Ovary (tissue), 9 donors: ENCODE results near the gene PITPNC1. TPM values are rescaled to one million over a fixed set of nuclear protein-coding genes. Genes with fewer than 3 reads are reported as not detected.
"Not testable (repeated sequence)": the region's sequence is repeated elsewhere in the genome, so short reads cannot be mapped to it uniquely, and the experiment has no call there.

ENCODE experiments used
- DNase-seq, 5 donors: peaks; one replicate each; pipeline ENCODE4 v3.0.0-alpha.2; 2019 to 2020
- H3K27ac ChIP-seq, 2 donors: fragments of 200-600 bp; one replicate each; pipeline versions ENCODE4 v1.5.1 to v1.8.0; 2019 to 2022
- H3K27me3 ChIP-seq: fragments of 200-600 bp; one replicate; pipeline ENCODE4 v1.8.0; 2022
- H3K36me3 ChIP-seq: fragments of 200-600 bp; sonication (generic); one replicate; pipeline ENCODE4 v1.5.1; 2019
- H3K4me1 ChIP-seq: one replicate; pipeline ENCODE4 v1.8.1; 2013; ENCODE audit warnings: mild to moderate bottlenecking, moderate library complexity; ENCODE audit not compliant: insufficient read depth
- H3K4me3 ChIP-seq: fragments of 200-600 bp; sonication (generic); one replicate; pipeline ENCODE4 v1.5.1; 2017
- H3K9me3 ChIP-seq, 2 donors: fragments of 200-600 bp in 1 of 2; sonication (generic) in 1 of 2; one replicate each; pipeline versions ENCODE4 v1.5.1 to v1.8.1; 2013 to 2019; ENCODE audit warnings: mild to moderate bottlenecking in 1 of 2, moderate library complexity in 1 of 2
- EP300 ChIP-seq: sonication (generic); formaldehyde crosslinking; IDR thresholded peaks from one replicate; pipeline ENCODE4 v1.6.1; 2017; ENCODE audit warnings: antibody characterized with exemption
- POLR2A ChIP-seq: fragments of 450-650 bp; IDR thresholded peaks from one replicate; pipeline ENCODE4 v1.6.1; 2017; ENCODE audit warnings: antibody characterized with exemption, mild to moderate bottlenecking, moderate library complexity
- WGBS, 3 donors: extraction: QIAGEN DNeasy Blood & Tissue Kit in 1 of 3; methylation state at CpG; one replicate each; pipeline versions ENCODE4 v1.1.5 to v1.1.7; 2013 to 2017; 5-methylcytosine and 5-hydroxymethylcytosine counted together
- intact Hi-C, 4 donors: fragments of 100-400 bp; cut with DNase I; formaldehyde crosslinking; loops; one replicate each; pipeline versions ENCODE4 v1.11.0 to v1.15.1; 2022 to 2023
- polyA plus RNA-seq, 2 donors: library from polyadenylated mRNA; stranded (reverse); fragments of 200-250 nt in 1 of 2; fragments of 350-450 nt in 1 of 2; fragmentation: Illumina TruSeq in 1 of 2; extraction: RNeasy Lipid Tissue Mini Kit (QIAGEN cat#74804) in 1 of 2; gene quantifications; one replicate each; pipeline ENCODE4 v1.2.3, GENCODE V29; 2013 to 2014
- total RNA-seq, 7 donors: library from RNA; depleted of rRNA in 2 of 7; stranded (reverse); fragments of >200 nt in 2 of 7; fragmentation: NEBNext Ultra II Directional in 3 of 7; extraction: Animal tissue kit (Norgen Biotek cat#: 25700) in 3 of 7; gene quantifications; one replicate each; pipeline versions ENCODE4 v1.1.0 to v1.2.4, GENCODE V29; 2016 to 2023
- TF ChIP-seq, protein P1 (sequence below), 3 donors: fragments of 450-650 bp in 2 of 3; fragments of 200-600 bp in 1 of 3; IDR thresholded peaks; one replicate each; pipeline versions ENCODE4 v1.5.1 to v1.8.0; 2016 to 2022; ENCODE audit warnings: antibody characterized with exemption in 3 of 3, mild to moderate bottlenecking in 1 of 3
- donor health status: DM: no; HTN: no; CAD: no; lungs with moderate emphysema.
- donor health status: DM: no; HTN: no; CAD: no.
- donor health status: Bipolar disorder and iron deficiency.
- donor health status: DM: yes; HTN: yes; CAD: no.
- donor health status: DM: no; HTN: no; CAD: no.
- donor health status: DM: yes; HTN: yes; CAD: no.

The PITPNC1 gene
- total and polyA plus RNA-seq, 9 donors = 14.9 to 40.9 (median 23.8) TPM

DNA sequence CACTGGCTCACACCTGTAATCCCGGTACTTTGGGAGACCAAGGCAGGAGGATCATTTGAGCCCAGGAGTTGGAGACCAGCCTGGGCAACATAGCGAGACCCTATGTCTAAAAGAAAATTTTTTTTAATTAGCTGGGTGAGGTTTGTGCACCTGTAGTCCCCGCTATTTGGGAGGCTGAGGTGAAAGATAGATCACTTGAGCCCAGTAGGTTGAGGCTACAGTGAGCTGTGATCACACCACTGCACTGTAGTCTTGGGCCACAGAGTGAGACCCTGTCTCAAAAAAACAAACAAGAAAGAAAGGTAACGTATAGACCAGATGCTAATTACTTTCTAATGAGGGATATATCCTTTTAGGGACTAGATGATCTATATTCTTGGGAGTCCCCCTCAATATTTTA is 348.7 kb downstream of the PITPNC1 start:
- H3K27ac ChIP-seq = no peak overlapping the region
- intact Hi-C loops = loop anchor here in 2 of 4 donors (10.0 kb wide), 1 partner anchor 99 kb away; the partner anchor contains the start of gene BPTF (in 2 of the 2)
- H3K27me3 ChIP-seq = no peaks in the 10 kb centered on the region
- DNase-seq = no peak
- H3K36me3 ChIP-seq = no peaks in the 10 kb centered on the region
- no peaks in the 10 kb centered on the region for H3K4me1 ChIP-seq
- WGBS, 3 donors = 92 to 95% (median 94%) methylated on average over 4 of the region's 4 CpGs
- no peaks in the 10 kb centered on the region for H3K9me3 ChIP-seq
- TF ChIP-seq EP300 = no peak
- TF ChIP-seq, protein P1, sequence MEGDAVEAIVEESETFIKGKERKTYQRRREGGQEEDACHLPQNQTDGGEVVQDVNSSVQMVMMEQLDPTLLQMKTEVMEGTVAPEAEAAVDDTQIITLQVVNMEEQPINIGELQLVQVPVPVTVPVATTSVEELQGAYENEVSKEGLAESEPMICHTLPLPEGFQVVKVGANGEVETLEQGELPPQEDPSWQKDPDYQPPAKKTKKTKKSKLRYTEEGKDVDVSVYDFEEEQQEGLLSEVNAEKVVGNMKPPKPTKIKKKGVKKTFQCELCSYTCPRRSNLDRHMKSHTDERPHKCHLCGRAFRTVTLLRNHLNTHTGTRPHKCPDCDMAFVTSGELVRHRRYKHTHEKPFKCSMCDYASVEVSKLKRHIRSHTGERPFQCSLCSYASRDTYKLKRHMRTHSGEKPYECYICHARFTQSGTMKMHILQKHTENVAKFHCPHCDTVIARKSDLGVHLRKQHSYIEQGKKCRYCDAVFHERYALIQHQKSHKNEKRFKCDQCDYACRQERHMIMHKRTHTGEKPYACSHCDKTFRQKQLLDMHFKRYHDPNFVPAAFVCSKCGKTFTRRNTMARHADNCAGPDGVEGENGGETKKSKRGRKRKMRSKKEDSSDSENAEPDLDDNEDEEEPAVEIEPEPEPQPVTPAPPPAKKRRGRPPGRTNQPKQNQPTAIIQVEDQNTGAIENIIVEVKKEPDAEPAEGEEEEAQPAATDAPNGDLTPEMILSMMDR (IDR thresholded peaks at IDR 0.05) = no peak
- no peak for TF ChIP-seq POLR2A
- H3K4me3 ChIP-seq = no peak overlapping the region

DNA sequence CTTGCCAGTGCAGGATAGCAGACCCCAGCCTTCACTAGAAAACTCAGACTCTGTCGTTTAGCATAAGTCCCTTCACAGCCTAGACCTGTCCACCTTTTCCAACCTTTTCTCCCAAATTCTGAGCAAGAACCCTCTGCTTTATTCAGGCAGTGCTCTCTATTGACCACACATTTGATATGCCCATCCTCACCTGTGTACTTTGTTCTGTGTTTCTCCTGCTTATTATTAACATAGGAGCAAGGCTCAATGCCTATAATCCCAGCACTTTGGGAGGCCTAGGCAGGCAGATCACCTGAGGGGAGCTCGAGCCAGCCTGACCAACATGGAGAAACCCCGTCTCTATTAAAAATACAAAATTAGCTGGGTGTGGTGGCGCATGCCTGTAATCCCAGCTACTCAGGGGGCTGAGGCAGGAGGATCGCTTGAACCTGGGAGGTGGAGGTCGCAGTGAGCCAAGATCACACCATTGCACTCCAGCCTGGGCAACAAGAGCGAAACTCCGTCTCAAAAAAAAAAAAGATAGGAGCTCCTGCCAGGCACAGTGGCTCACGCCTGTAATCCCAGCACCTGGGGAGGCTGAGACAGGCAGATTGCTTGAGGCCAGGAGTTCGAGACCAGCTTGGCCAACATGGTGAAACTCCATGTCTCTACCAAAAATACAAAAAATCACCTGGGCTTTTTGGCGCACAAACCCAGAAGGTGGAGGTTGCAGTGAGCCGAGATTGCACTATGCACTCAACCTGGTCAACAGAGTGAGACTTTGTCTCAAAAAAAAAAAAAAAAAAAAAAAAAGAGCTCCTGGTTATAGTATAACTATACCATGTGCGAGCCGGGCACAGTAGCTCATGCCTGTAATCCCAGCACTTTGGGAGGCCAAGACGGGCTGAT is 350.3 kb downstream of the PITPNC1 start:
- not testable (repeated sequence) for H3K27ac ChIP-seq, H3K36me3 ChIP-seq, H3K9me3 ChIP-seq, DNase-seq, H3K4me1 ChIP-seq, H3K27me3 ChIP-seq, H3K4me3 ChIP-seq
- intact Hi-C loops = loop anchor here in 2 of 4 donors (10.0 kb wide), 1 partner anchor 97 kb away; the partner anchor contains the start of gene BPTF (in 2 of the 2)
- 92 to 95% (median 94%) methylated on average over 15 of the region's 15 CpGs for WGBS, 3 donors

DNA sequence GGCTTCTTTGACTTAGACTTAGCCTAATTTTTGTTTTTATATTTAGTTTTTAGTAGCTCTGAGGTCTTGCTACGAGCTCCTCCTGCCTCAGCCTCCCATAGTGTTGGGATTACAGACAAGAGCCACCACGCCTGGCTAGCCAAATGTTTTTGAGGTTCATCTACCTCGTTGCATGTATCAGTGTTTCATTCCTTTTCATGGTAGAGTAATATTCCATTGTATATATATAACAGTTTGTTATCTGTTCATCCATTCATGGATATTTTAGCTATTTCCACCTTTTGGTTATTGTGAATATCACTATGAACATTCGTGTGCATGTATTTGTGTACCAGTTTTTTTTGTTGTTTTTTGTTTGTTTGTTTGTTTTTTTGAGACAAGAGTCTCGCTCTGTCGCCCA is 352.8 kb downstream of the PITPNC1 start:
- TF ChIP-seq, protein P1 (IDR thresholded peaks at IDR 0.05) = no peak
- TF ChIP-seq POLR2A = no peak
- TF ChIP-seq EP300 = no peak
- H3K27ac ChIP-seq = no peak overlapping the region
- H3K27me3 ChIP-seq = no peaks in the 10 kb centered on the region
- no peaks in the 10 kb centered on the region for H3K9me3 ChIP-seq
- H3K4me1 ChIP-seq = no peaks in the 10 kb centered on the region
- DNase-seq = no peak
- WGBS, 3 donors = 92 to 97% (median 94%) methylated on average over 6 of the region's 6 CpGs
- intact Hi-C loops = loop anchor here in 2 of 4 donors (10.0 kb wide), 1 partner anchor 95 kb away; the partner anchor contains the start of gene BPTF (in 2 of the 2)
- no peaks in the 10 kb centered on the region for H3K36me3 ChIP-seq
- no peak overlapping the region for H3K4me3 ChIP-seq

DNA sequence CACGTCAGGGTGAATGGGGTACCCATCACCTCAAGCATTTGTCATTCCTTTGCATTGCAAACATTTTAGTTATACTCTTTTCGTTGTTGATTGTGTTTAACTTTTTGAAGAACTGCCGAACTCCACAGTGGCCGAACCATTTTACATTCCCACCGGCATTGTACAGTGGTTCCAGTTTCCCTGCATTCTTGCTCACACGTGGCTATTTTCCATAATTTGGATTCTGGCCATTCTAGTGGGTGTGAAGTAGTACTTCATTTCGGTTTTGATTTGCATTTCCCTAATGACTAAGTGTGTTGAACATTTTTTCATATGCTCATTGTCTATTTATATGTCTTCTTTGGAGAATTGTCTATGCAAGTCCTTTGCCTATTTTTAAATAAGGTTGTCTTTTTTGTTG is 353.6 kb downstream of the PITPNC1 start:
- no peak overlapping the region for H3K4me3 ChIP-seq
- H3K27me3 ChIP-seq = no peaks in the 10 kb centered on the region
- DNase-seq = no peak
- H3K27ac ChIP-seq = no peak overlapping the region
- WGBS, 3 donors = 68 to 80% (median 68%) methylated on average over 7 of the region's 7 CpGs
- TF ChIP-seq, protein P1 (IDR thresholded peaks at IDR 0.05) = no peak
- TF ChIP-seq EP300 (no peak), POLR2A (no peak)
- H3K4me1 ChIP-seq = no peaks in the 10 kb centered on the region
- H3K36me3 ChIP-seq = no peaks in the 10 kb centered on the region
- H3K9me3 ChIP-seq = no peaks in the 10 kb centered on the region
- intact Hi-C loops = no loop called here

DNA sequence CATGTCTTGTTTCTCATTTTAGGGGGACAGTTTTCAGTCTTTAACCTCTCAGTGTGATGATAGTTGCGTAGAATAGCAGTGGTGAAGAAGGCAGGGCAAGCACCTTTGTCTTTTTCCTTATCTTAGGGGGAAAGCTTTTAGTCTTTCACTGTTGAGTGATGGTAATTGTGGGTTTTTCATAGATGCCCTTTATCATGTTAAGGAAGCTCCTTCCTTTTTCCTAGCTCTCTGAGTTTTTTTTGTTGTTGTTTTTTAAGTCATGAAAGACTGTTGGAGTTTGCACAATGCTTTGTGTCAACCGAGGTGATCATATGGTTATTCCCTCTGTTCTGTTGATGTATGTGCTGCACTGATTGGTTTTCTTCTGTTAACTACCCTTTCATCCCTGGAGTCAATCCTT is 356.4 kb downstream of the PITPNC1 start:
- intact Hi-C loops = no loop called here
- no peak for DNase-seq
- Histone ChIP-seq H3K4me3 (no peak overlapping the region), H3K4me1 (no peaks in the 10 kb centered on the region), H3K36me3 (no peaks in the 10 kb centered on the region), H3K9me3 (no peaks in the 10 kb centered on the region), H3K27me3 (no peaks in the 10 kb centered on the region), H3K27ac (no peak overlapping the region)
- TF ChIP-seq, protein P1 (IDR thresholded peaks at IDR 0.05) = no peak
- TF ChIP-seq POLR2A (no peak), EP300 (no peak)
- 66 to 78% (median 77%) methylated on average over 2 of the region's 2 CpGs for WGBS, 3 donors
